ENCODE data around the gene EXD1.
"Not testable (repeated sequence)": the region's sequence is repeated elsewhere in the genome, so short reads cannot be mapped to it uniquely, and the experiment has no call there.

The EXD1 gene

DNA sequence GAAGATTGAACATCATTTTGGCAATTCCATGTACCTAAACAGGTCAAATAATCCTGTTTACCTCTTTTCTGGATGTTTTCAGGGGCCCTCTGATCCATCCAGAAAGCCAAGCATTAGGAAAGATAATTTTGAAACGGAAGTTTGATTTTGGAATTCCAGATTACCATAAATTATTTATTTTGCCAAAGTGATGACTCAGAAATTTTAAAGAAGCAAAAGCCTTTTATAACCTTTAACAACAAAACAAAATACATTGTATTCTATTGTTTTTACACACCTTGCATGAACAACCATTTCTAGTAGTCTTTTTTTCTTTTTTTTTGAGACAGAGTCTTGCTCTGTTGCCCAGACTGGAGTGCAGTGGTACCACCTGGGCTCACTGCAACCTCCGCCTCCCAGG lies 82.5 kb downstream of the EXD1 start:
- Histone ChIP-seq H3K9ac (ENCODE audit: low read depth, low read length) (no peak overlapping the region), H3K4me1 (ENCODE audit: insufficient read depth, low read length) (no peaks in the 10 kb centered on the region), H3K36me3 (ENCODE audit: insufficient read depth, low read length) (no peaks in the 10 kb centered on the region), H3K9me3 (ENCODE audit: control insufficient read depth, insufficient read depth, low read length) (no peaks in the 10 kb centered on the region)

DNA sequence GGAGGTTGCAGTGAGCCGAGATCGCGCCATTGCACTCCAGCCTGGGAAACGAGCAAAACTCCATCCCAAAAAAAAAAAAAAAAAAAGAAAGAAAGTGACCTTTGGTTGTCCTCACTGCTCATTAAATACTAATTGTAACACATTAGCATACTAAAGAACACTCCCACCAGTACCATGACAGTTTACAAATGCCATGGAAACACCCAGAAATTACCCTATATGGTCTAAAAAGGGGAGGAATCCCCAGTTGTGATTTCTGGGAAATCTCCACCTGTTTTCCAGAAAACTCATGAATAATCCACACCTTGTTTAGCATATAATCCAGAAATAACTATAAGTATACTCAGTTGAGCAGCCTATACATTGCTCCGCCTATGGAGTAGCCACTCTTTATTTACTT lies 90.9 kb downstream of the EXD1 start:
- Histone ChIP-seq H3K9me3 (ENCODE audit: control insufficient read depth, insufficient read depth, low read length) (no peaks in the 10 kb centered on the region), H3K4me1 (ENCODE audit: insufficient read depth, low read length) (no peaks in the 10 kb centered on the region), H3K36me3 (ENCODE audit: insufficient read depth, low read length) (no peaks in the 10 kb centered on the region), H3K9ac (ENCODE audit: low read depth, low read length) (no peak overlapping the region)

DNA sequence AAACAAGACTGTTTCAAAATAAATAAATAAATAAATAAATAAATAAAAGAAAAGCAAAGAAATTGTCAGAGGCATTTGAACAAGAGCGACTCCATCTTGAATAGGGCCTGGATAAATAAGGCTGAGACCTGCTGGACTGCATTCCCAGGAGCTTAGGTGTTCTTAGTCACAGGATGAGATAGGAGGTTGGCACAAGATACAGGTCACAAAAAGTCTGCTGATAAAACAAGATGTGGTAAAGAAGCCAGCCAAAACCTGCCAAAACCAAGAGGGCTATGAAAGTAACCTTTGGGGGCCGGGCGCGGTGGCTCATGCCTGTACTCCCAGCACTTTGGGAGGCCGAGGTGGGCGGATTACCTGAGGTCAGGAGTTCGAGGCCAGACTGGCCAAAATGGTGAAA lies 91.4 kb downstream of the EXD1 start:
- H3K4me1 ChIP-seq (ENCODE audit: insufficient read depth, low read length); H3K36me3 ChIP-seq (ENCODE audit: insufficient read depth, low read length); H3K9me3 ChIP-seq (ENCODE audit: control insufficient read depth, insufficient read depth, low read length); H3K9ac ChIP-seq (ENCODE audit: low read depth, low read length): not testable (repeated sequence)

DNA sequence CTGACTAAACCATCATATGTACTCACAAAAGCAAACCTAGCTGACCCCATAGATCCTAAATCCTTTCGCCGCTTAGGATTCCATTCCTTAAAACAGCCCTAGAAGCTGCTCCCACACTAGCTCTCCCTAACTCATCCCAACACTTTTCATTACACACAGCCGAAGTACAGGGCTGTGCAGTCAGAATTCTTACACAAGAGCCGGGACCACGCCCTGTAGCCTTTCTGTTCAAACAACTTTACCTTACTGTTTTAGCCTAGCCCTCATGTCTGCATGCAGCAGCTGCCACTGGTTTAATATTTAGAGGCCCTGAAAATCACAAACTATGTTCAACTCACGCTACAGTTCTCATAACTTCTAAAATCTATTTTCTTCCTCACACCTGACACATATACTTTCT lies 95.0 kb downstream of the EXD1 start:
- H3K9me3 ChIP-seq (ENCODE audit: control insufficient read depth, insufficient read depth, low read length); H3K4me1 ChIP-seq (ENCODE audit: insufficient read depth, low read length); H3K36me3 ChIP-seq (ENCODE audit: insufficient read depth, low read length); H3K9ac ChIP-seq (ENCODE audit: low read depth, low read length): not testable (repeated sequence)

DNA sequence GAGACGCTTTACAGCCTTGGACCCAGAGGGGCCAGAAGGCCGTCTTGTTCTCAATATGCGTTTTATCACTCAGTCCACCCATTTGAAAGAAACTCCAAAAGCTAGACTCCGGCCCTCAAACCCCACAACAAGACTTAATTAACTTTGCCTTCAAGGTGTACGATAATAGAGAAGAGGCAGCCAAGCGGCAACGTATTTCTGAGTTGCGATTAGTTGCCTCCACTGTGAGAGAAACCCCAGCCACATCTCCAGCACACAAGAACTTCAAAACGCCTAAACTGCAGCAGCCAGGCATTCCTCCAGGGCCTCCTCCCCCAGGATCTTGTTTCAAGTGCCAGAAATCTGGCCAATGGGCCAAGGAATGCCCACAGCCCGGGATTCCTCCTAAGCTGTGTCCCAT lies 97.1 kb downstream of the EXD1 start:
- H3K36me3 ChIP-seq (ENCODE audit: insufficient read depth, low read length), result no peaks in the 10 kb centered on the region
- no peak overlapping the region for H3K9ac ChIP-seq (ENCODE audit: low read depth, low read length)
- no peaks in the 10 kb centered on the region for H3K9me3 ChIP-seq (ENCODE audit: control insufficient read depth, insufficient read depth, low read length)
- no peaks in the 10 kb centered on the region for H3K4me1 ChIP-seq (ENCODE audit: insufficient read depth, low read length)

Data from ES-I3 (cell line).